ENCODE results near the gene VWA8.

VWA8 gene

DNA sequence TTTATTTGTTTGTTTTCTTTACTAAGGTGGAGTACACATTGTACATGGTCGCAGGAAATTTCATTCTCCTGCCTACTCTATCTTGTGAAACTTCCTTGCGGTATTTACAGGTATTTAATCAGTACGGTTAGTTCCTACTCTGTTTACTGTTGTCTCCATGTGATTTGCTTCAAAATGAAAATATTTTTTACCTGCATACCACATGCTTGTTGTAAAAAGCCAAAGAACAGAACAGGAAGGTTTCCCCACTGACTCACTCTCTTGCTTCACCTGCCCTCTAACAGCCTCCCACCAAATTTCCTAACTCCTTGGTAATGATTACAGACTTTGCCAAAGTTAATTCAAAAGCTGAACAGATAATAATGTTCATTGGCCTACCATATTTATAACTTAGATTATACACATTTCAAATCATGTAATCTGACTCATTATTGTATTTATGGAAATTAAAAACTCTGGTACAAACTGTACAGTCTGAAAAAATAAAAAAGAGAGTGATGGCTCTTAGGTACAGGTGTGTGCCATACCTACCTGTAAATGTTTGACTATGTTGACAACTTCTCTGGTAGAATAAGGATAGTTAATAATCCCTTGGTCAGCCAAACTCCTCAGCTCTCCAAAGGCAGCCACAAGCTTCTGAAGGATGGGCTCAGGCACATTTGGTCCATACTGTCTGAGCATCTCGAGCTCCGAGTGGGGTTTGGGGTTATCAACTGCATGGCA is 239.9 kb downstream of the VWA8 start:
- DNase-seq: no peak

- DNase-seq: no peak
These were observed 244.7 kb downstream of the VWA8 start for GRCh38 chr13:41716236-41716635.

DNA sequence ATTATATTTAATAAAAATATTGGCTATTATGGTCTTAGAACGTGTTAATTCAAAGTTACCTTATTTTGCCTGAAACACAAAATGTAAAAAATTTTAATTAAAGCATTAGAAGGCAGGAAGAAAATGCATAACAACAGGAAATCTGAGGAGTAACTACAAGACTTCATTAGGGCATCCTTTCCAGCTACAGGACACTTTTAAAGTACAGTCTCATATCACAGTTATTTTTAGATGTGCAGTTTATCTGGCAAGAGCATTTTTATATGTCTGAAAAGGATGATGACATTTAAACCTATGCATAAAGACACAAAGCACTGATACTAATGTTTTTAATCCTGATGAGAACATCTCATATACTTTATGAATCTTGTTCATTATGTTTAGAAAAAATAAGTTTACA is 247.5 kb downstream of the VWA8 start:
- DNase-seq: no peak

DNA sequence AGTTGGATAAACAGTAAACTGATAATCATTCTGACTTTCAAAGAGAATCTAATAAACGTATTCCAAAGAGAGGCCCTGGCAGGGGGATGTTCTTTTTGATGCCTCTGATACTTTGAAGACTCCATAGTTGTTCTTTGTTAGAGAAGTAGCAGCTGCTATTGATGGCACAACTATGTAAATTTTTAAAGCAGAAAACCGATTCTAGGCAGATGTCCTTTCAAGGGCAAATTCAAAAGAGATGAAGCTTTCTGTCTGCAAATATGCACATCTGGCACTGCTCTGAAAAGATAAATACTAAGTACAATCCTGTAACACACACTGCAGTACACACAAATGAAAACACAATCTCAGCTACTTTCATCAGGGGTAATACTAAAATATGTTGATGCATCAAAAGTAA is 250.1 kb downstream of the VWA8 start:
- DNase-seq: no peak

- DNase-seq: no peak
These were observed 251.4 kb downstream of the VWA8 start for GRCh38 chr13:41709511-41709910.

- DNase-seq: no peak
These were observed 252.2 kb downstream of the VWA8 start for GRCh38 chr13:41708713-41709112.

- no peak for DNase-seq
These were observed 253.6 kb downstream of the VWA8 start for GRCh38 chr13:41707194-41707821.

GRCh38 chr13:41706152-41706551 is 254.8 kb downstream of the VWA8 start:
- no peak for DNase-seq

- no peak for DNase-seq
These were observed 258.4 kb downstream of the VWA8 start for GRCh38 chr13:41702540-41702939.

GRCh38 chr13:41701676-41702075 is 259.2 kb downstream of the VWA8 start:
- no peak for DNase-seq

- no peak for DNase-seq
These were observed 260.1 kb downstream of the VWA8 start for GRCh38 chr13:41700790-41701310.

GRCh38 chr13:41699759-41700158 is 261.1 kb downstream of the VWA8 start:
- no peak for DNase-seq

GRCh38 chr13:41697578-41697977 is 263.3 kb downstream of the VWA8 start:
- no peak for DNase-seq

DNA sequence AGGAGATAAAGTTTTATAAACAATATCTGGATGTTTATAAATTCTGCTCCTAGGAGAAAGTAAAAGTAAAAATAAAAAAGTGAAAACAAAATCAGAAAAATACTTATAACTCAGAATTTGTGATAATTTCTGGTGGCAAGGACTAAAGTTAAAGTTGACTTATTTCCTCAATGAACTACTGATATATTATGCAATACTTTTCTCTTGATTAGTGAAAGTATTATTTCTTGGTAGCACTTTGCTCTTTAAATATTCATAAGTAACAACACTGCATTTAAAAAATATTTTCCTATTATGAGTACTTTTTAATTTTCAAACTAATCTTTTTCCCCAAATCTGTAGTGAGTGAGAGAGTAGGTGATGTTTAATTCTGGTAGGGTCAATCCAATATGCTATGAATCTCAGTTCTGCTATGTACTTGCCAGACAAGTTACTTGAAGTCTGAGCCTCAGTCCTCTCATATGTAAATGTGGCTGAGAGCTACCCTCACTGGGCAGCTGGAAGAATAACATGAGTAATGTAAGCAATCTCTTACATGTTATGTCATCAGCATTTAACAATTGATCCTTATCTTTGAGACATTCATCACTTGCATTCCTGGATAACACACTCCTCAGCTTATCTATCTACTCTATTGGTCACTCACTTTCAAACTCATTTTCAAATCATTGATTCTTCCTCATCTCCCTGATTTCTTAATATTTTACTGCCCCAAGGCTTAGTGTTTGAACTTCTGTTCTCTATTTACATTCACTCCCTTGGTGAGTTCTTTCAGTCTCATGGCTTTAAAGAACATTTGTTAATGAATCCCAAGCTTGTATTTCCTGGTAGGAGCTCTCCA is 264.5 kb downstream of the VWA8 start:
- DNase-seq: no peak

GRCh38 chr13:41694545-41695301 is 266.2 kb downstream of the VWA8 start:
- no peak for DNase-seq

- DNase-seq: no peak
These were observed 267.5 kb downstream of the VWA8 start for GRCh38 chr13:41693434-41693833.

- no peak for DNase-seq
These were observed 269.6 kb downstream of the VWA8 start for GRCh38 chr13:41691274-41691673.

DNA sequence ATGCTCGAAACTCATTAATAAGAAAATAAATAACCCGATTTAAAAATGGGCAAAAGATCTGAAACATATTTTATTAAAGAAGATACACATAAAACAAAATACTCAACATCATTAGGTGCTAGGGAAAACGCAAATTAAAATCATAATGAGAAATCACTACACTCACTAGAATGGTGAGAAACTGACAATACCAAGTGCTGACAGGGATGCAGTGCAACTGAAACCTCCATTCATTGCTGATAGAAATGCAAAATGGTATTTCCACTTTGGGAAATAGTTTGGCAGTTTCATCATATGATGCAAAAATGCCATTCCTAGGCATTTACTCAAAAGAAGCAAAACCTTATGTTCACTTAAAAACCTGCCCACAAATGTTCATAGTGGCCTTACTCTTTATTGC is 278.1 kb downstream of the VWA8 start:
- no peak for DNase-seq

- no peak for DNase-seq
These were observed 278.9 kb downstream of the VWA8 start for GRCh38 chr13:41682001-41682400.

DNA sequence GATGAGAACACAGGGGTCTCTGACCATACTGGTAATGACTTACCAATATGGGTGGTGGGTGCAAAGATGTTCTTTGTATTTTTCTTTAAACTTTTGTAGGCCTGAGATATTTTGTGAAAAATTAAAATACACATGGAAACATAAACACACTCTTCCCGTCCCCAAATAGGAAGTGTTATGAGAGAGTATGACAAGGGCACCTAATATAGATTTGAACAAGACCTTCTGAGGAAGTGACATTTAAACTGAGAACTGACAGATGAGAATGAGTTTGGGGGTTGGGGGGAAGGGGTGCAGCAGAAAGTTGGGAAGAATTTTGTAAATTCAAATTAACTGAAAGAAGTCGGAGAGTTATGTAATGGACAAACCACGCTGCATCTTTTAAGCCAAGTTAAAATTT is 279.3 kb downstream of the VWA8 start:
- no peak for DNase-seq

- no peak for DNase-seq
These were observed 280.0 kb downstream of the VWA8 start for GRCh38 chr13:41680900-41681299.

DNA sequence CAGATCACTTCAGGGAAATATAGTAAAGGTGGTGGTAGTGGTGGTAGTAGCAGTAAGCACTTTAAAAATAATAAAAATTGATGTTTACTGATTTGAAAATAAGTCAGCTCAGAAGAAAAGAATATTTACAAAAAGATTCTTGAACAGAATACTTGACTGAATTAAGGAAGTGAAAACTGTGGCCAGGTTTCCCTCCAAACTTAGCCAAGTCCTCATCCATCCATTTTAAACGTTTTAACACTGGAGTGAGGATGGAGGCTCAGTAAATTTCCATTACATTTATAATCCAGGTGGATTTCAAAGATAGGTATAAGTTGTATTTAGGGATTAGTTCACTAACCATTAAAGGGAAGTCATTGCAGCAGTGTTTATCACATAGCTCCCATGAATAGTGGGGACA is 282.1 kb downstream of the VWA8 start:
- DNase-seq: no peak

- DNase-seq: no peak
These were observed 282.7 kb downstream of the VWA8 start for GRCh38 chr13:41678249-41678648.
